Stomach (tissue), 4 donors: ENCODE data around the gene NOS3.

Experiments
- CTCF ChIP-seq, 7 experiments: fragments of 450-650 bp in 4 of 7; fragments of 200-600 bp in 3 of 7; sonication (generic) in 3 of 7; IDR thresholded peaks; one replicate each; pipeline ENCODE4 v1.5.1; 2016 to 2019; ENCODE audit warnings: antibody characterized with exemption in 7 of 7, control low read depth in 2 of 7, mild to moderate bottlenecking in 1 of 7
- POLR2A ChIP-seq, 4 donors: fragments of 450-650 bp; IDR thresholded peaks; one replicate each; pipeline ENCODE4 v1.6.1; 2016; ENCODE audit warnings: antibody characterized with exemption in 4 of 4, control low read depth in 2 of 4, mild to moderate bottlenecking in 1 of 4, moderate library complexity in 1 of 4

- no peak for TF ChIP-seq CTCF (IDR thresholded peaks at IDR 0.05)
- TF ChIP-seq POLR2A (IDR thresholded peaks at IDR 0.05), result no peak
Measured at GRCh38 chr7:151045967-151046366, 55.1 kb downstream of the NOS3 start.
